H1 (cell line): Measurements from ENCODE around the gene C2orf92. TPM values are rescaled to one million over a fixed set of nuclear protein-coding genes. Genes with fewer than 3 reads are reported as not detected.

Experiments used
- CTCF ChIA-PET: fragments of 300-600 bp; sonication (Branson Sonifier 250); formaldehyde crosslinking; loops from one replicate; lab custom pipeline; 2021; ENCODE audit not compliant: partially characterized antibody; lab: Charles Lee
- POLR2A ChIA-PET: fragments of 300-600 bp; sonication (Branson Sonifier 250); formaldehyde crosslinking; loops from one replicate; lab custom pipeline; 2021; ENCODE audit warnings: inconsistent platforms; ENCODE audit not compliant: partially characterized antibody; lab: Charles Lee
- DNase-seq, 2 experiments: peaks; one replicate each; pipeline versions ENCODE4 v3.0.0 to v3.0.0-alpha.2; 2010 to 2022; ENCODE audit warnings: low spot score in 2 of 2, low read depth in 1 of 2, mixed read lengths in 1 of 2
- FAIRE-seq: peaks from 2 replicates; lab custom pipeline; 2011; peaks lifted over from hg19 to GRCh38; lab: Jason Lieb, UNC
- H2AFZ ChIP-seq: 2 replicates; pipeline ENCODE4 v1.8.1; 2012; ENCODE audit warnings: low read length, inconsistent platforms
- H2AK5ac ChIP-seq: 2 replicates; pipeline ENCODE4 v1.6.1; 2013; ENCODE audit warnings: low read depth, low read length
- H2BK120ac ChIP-seq: replicated peaks from 2 replicates; pipeline ENCODE3; 2013; ENCODE audit warnings: low read depth, low read length, inconsistent platforms
- H2BK12ac ChIP-seq: 2 replicates; pipeline ENCODE4 v1.6.1; 2013; ENCODE audit warnings: low read depth, low read length
- H2BK15ac ChIP-seq: 2 replicates; pipeline ENCODE4 v1.6.1; 2013; ENCODE audit warnings: low read length
- H2BK20ac ChIP-seq: 2 replicates; pipeline ENCODE4 v1.6.1; 2013; ENCODE audit warnings: low read length
- H2BK5ac ChIP-seq: 2 replicates; pipeline ENCODE4 v1.6.1; 2013; ENCODE audit warnings: low read depth, low read length
- H3K14ac ChIP-seq: 2 replicates; pipeline ENCODE4 v1.6.1; 2013; ENCODE audit warnings: inconsistent platforms; ENCODE audit not compliant: insufficient read length
- H3K18ac ChIP-seq: 2 replicates; pipeline ENCODE4 v1.6.1; 2013; ENCODE audit warnings: low read length; ENCODE audit errors: extremely low read depth
- H3K23ac ChIP-seq: 2 replicates; pipeline ENCODE4 v1.6.1; 2013; ENCODE audit warnings: inconsistent platforms; ENCODE audit not compliant: insufficient read length
- H3K23me2 ChIP-seq: 2 replicates; pipeline ENCODE4 v1.6.1; 2013; ENCODE audit warnings: low read depth, low read length
- H3K27ac ChIP-seq: 2 replicates; pipeline ENCODE4 v1.6.1; 2011; ENCODE audit warnings: low read depth, low read length, inconsistent platforms
- H3K27me3 ChIP-seq, 4 experiments: replicated peaks in 1 of 4; 1 replicate in 1 of 4; 2 replicates in 3 of 4; pipeline versions ENCODE4 v1.6.1 to v1.8.1; 2011 to 2013; ENCODE audit warnings: low read length in 3 of 4, mild to moderate bottlenecking in 3 of 4, inconsistent platforms in 2 of 4, mixed read lengths in 2 of 4, moderate library complexity in 1 of 4; ENCODE audit not compliant: control insufficient read depth in 3 of 4, insufficient read depth in 3 of 4; ENCODE audit errors: extremely low read depth in 1 of 4
- H3K36me3 ChIP-seq, 4 experiments: 2 replicates each; pipeline versions ENCODE4 v1.6.1 to v1.8.1; 2011 to 2013; ENCODE audit warnings: mild to moderate bottlenecking in 4 of 4, low read length in 3 of 4, moderate library complexity in 2 of 4, control low read depth in 1 of 4, inconsistent platforms in 1 of 4; ENCODE audit not compliant: insufficient read depth in 4 of 4, control insufficient read depth in 2 of 4
- H3K4ac ChIP-seq: replicated peaks from 2 replicates; pipeline ENCODE3; 2013; ENCODE audit warnings: low read length, low read depth, mixed read lengths, inconsistent platforms; ENCODE audit not compliant: insufficient read length
- H3K4me1 ChIP-seq, 4 experiments: replicated peaks in 1 of 4; 1 replicate in 1 of 4; 2 replicates in 3 of 4; pipeline versions ENCODE4 v1.6.1 to v1.8.1; 2011 to 2013; ENCODE audit warnings: low read length in 3 of 4, inconsistent platforms in 2 of 4, mixed read lengths in 1 of 4; ENCODE audit not compliant: insufficient read depth in 4 of 4, control insufficient read depth in 3 of 4
- H3K4me2 ChIP-seq, 2 experiments: 2 replicates each; pipeline versions ENCODE4 v1.6.1 to v1.8.1; 2011 to 2013; ENCODE audit warnings: low read depth in 2 of 2, low read length in 2 of 2, control low read depth in 1 of 2, inconsistent platforms in 1 of 2, mild to moderate bottlenecking in 1 of 2; ENCODE audit not compliant: insufficient read depth in 1 of 2
- H3K4me3 ChIP-seq, 4 experiments: fragments of 200-600, 300-600 bp in 1 of 4; sonication (generic), shearing (Covaris generic), sonication (Bioruptor Twin) in 1 of 4; 2 replicates each; pipeline versions ENCODE4 v1.5.1 to v1.8.1; 2011 to 2016; ENCODE audit warnings: low read length in 4 of 4, low read depth in 3 of 4, control low read depth in 2 of 4, inconsistent platforms in 2 of 4, mild to moderate bottlenecking in 2 of 4, mixed read lengths in 1 of 4, moderate library complexity in 1 of 4; ENCODE audit not compliant: insufficient read depth in 2 of 4; ENCODE audit errors: extremely low read depth in 1 of 4
- H3K56ac ChIP-seq: replicated peaks from 2 replicates; pipeline ENCODE3; 2013; ENCODE audit warnings: low read depth, mild to moderate bottlenecking, mixed read lengths, low read length, inconsistent platforms; ENCODE audit not compliant: insufficient read length
- H3K79me1 ChIP-seq: 2 replicates; pipeline ENCODE4 v1.6.1; 2013; ENCODE audit warnings: low read depth, low read length, control low read depth
- H3K79me2 ChIP-seq, 2 experiments: 2 replicates each; pipeline versions ENCODE4 v1.6.1 to v1.8.1; 2012 to 2013; ENCODE audit warnings: low read length in 2 of 2, mild to moderate bottlenecking in 2 of 2, inconsistent platforms in 1 of 2; ENCODE audit not compliant: insufficient read depth in 2 of 2, control insufficient read depth in 1 of 2
- H3K9ac ChIP-seq, 4 experiments: replicated peaks in 1 of 4; 1 replicate in 1 of 4; 2 replicates in 3 of 4; pipeline versions ENCODE4 v1.6.1 to v1.8.1; 2011 to 2013; ENCODE audit warnings: low read depth in 3 of 4, low read length in 3 of 4, control low read depth in 2 of 4, mild to moderate bottlenecking in 2 of 4, moderate library complexity in 2 of 4, inconsistent platforms in 1 of 4; ENCODE audit errors: extremely low read depth in 1 of 4
- H3K9me3 ChIP-seq, 2 experiments: 2 replicates each; pipeline versions ENCODE4 v1.6.1 to v1.8.1; 2012 to 2013; ENCODE audit warnings: mild to moderate bottlenecking in 2 of 2, moderate library complexity in 2 of 2, control low read depth in 1 of 2, inconsistent platforms in 1 of 2, low read depth in 1 of 2, low read length in 1 of 2, mixed read lengths in 1 of 2; ENCODE audit not compliant: insufficient read depth in 2 of 2
- H4K20me1 ChIP-seq, 2 experiments: replicated peaks in 1 of 2; 2 replicates each; pipeline versions ENCODE3 to v1.8.1; 2011 to 2013; ENCODE audit warnings: inconsistent platforms in 2 of 2, low read length in 2 of 2, mild to moderate bottlenecking in 1 of 2; ENCODE audit not compliant: insufficient read depth in 2 of 2, control insufficient read depth in 1 of 2
- H4K5ac ChIP-seq: 2 replicates; pipeline ENCODE4 v1.6.1; 2013; ENCODE audit warnings: low read length, low read depth, mixed read lengths, inconsistent platforms; ENCODE audit not compliant: insufficient read length
- H4K8ac ChIP-seq: 2 replicates; pipeline ENCODE4 v1.8.0; 2013; ENCODE audit warnings: mild to moderate bottlenecking, moderate library complexity, low read length, inconsistent platforms; ENCODE audit not compliant: insufficient read depth; ENCODE audit errors: extremely low read depth
- H4K91ac ChIP-seq: replicated peaks from 2 replicates; pipeline ENCODE3; 2013; ENCODE audit warnings: low read length, mixed read lengths, inconsistent platforms; ENCODE audit not compliant: insufficient read length
- BACH1 ChIP-seq: IDR thresholded peaks from 2 replicates; pipeline ENCODE4 v1.6.1; 2012; ENCODE audit warnings: low read length, improper control_type of control experiment
- CBX8 ChIP-seq: fragments of 300-800, 300-1000 bp; sonication (generic); IDR thresholded peaks from 2 replicates; pipeline ENCODE4 v1.7.1; 2016; ENCODE audit warnings: low read depth, low read length, borderline replicate concordance
- SIX5 ChIP-seq: IDR thresholded peaks from 2 replicates; pipeline ENCODE4 v1.6.1; 2011; ENCODE audit warnings: mild to moderate bottlenecking, low read depth, low read length
- whole genome bisulfite sequencing, 2 experiments: shearing (Covaris generic) in 1 of 2; methylation state at CpG; one replicate each; pipeline versions ENCODE4 v1.1.6 to v1.1.7; 2013 to 2015; ENCODE audit warnings: low lambda C conversion rate in 2 of 2, mixed read lengths in 2 of 2, inconsistent platforms in 1 of 2, low coverage in 1 of 2, missing lambda C conversion rate in 1 of 2; ENCODE audit not compliant: insufficient replicate concordance in 2 of 2, insufficient coverage in 1 of 2, insufficient read length in 1 of 2; ENCODE audit errors: extremely low coverage in 1 of 2, missing lambda C conversion rate in 1 of 2; 5-methylcytosine and 5-hydroxymethylcytosine counted together
- polyA plus RNA-seq, 7 experiments: library from polyadenylated mRNA; depleted of rRNA in 3 of 7; stranded (reverse) in 5 of 7; unstranded in 2 of 7; fragments of >200 nt in 5 of 7; fragments of 200-250 nt in 2 of 7; gene quantifications; 1 replicate in 5 of 7; 2 replicates in 1 of 7; 4 replicates in 1 of 7; pipeline versions ENCODE4 v1.2.1 to v1.2.3, GENCODE V29; 2011 to 2013; ENCODE audit warnings: missing spikeins in 2 of 7, mixed read lengths in 2 of 7
- total RNA-seq: library from RNA; stranded (reverse); fragmentation: NEBNext Ultra II Directional; extraction: Animal tissue kit (Norgen Biotek cat#: 25700); gene quantifications from 2 replicates; pipeline ENCODE4 v1.2.1, GENCODE V29; 2021

The C2orf92 gene
- total and polyA plus RNA-seq, 2 of the 8 experiments (the other 6 are each of a cell fraction or from before 2014, with no cell fraction given): 2.3 to 3.7 TPM

DNA sequence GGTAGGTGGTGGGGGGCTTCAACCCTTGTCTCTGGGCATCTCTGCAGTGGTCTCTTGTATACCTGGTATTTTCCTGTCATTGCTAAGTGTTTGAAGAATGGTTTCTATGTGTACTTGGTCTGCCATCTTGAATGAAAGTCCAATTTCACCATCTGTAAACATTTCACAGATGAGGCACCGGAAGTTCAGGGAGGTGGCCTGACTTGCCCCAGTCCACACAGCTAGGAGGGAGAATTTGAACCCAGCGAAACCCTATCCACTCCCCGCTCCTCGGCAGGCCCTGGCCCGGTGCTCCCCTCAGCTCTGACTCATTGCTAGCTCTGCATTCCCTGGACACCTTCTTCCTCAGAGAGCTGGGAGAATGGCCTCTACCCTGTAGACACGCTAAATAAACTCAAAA is 74.4 kb downstream of the C2orf92 start:
- no peak overlapping the region for H2BK120ac ChIP-seq
- no peak overlapping the region for H4K91ac ChIP-seq
- no peaks in the 10 kb centered on the region for H3K23me2 ChIP-seq
- FAIRE-seq: no peak
- H3K79me2 ChIP-seq: no peaks in the 10 kb centered on the region
- no peak overlapping the region for H3K56ac ChIP-seq
- no peak overlapping the region; the same call in 1 of the 2 replicates for H4K8ac ChIP-seq
- TF ChIP-seq CBX8: no peak
- no peak for TF ChIP-seq BACH1
- no peak for TF ChIP-seq SIX5
- H2AFZ ChIP-seq: no peak overlapping the region
- H2BK12ac ChIP-seq: no peak overlapping the region
- no peaks in the 10 kb centered on the region for H3K27me3 ChIP-seq
- no peak overlapping the region for H3K4me2 ChIP-seq
- no peak overlapping the region for H3K4ac ChIP-seq
- no peak overlapping the region for H2BK15ac ChIP-seq
- no peak overlapping the region for H4K5ac ChIP-seq
- H4K20me1 ChIP-seq: no peaks in the 10 kb centered on the region
- H3K18ac ChIP-seq: no peak overlapping the region
- no peak for DNase-seq
- H3K9ac ChIP-seq: no peak overlapping the region
- ChIA-PET CTCF (interaction anchor here (0.7 to 10.1 kb wide), 12 partner anchors 9 to 426 kb away, joined by 3 to 149 read pairs (median 4); partner anchors contain the start of gene ZAP70), POLR2A (interaction anchor here (0.7 kb wide), 1 partner anchor 98 kb away, joined by 3 read pairs; the partner anchor contains the start of gene COX5B)
- peaks cover 0 to 2% (median 0%) of the 10 kb centered on the region in 4 experiments; a peak in 1 of 7 replicates for H3K4me1 ChIP-seq
- H2AK5ac ChIP-seq: no peak overlapping the region
- H3K14ac ChIP-seq: no peak overlapping the region
- H2BK5ac ChIP-seq: no peak overlapping the region
- no peak overlapping the region for H3K4me3 ChIP-seq
- WGBS, 2 experiments: 100% methylated on average over 6 of the region's 6 CpGs; no CpG with 5 or more reads in 1 of the 2 experiments
- no peaks in the 10 kb centered on the region for H3K79me1 ChIP-seq
- H3K36me3 ChIP-seq: no peaks in the 10 kb centered on the region
- no peak overlapping the region for H3K23ac ChIP-seq
- H2BK20ac ChIP-seq: no peak overlapping the region
- H3K9me3 ChIP-seq: no peaks in the 10 kb centered on the region
- no peak overlapping the region for H3K27ac ChIP-seq
